Measurements from ENCODE around the gene GTF3C1. TPM values are rescaled to one million over a fixed set of nuclear protein-coding genes. Genes with fewer than 3 reads are reported as not detected.
A peak's percentile ranks its signal among the peaks of the same experiment; 100 is the strongest.

The GTF3C1 gene
- total RNA-seq, 4 donors from 2014 or later, result 129 to 276 (median 181) TPM

DNA sequence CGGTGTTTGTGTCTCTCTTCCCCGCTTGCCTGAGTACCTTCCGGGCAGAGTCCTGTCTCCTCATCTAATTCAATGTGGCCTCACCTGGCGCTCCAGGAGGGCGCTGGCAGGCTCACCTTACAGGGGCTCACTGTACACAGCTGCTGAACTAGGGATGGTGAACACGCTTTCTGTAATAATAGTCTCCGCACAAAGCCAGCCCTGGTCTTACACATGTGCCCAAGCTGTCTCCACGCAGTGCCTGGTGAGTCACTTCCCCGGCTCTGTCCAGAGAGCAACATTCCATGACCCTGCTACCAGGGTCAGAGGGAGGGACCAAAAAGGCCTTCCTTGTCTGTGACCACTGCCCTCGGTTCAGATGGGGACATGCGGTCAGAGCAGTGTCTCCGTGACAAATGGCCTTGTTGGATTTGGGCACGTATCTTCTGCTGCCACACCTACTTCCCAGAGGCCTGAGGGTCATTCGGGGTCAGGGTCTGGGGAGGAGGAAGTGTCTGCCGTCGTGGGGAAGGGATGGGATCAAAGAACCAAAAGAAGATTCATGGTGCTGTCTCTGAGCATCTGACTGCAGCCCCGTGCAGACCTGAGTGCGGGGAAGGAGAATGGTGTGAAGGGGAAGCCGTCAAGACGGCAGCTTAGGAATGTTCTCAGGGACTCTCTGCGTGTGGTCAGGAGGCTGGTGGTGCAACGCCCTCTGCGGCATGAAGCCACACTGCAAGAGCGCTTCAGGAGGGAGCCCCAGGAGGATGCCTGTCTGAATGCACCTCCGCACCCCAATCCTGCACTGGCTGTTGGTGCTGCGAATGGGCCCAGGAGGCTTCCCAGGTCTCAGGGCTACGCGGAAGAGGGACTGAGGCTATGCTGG, 78.9 kb downstream of the GTF3C1 start:
- H3K27me3 ChIP-seq, result no peaks in the 10 kb centered on the region
- peak in 1 of 2 donors; percentile 74 for DNase-seq (ENCODE audit: low spot score in 2 of 2)
- H3K27ac ChIP-seq, result no peak overlapping the region
- H3K9me3 ChIP-seq, result no peaks in the 10 kb centered on the region
- no peak overlapping the region for H3K4me3 ChIP-seq
- 72% methylated on average over 22 of the region's 28 CpGs for WGBS
- peaks cover 2% of the 10 kb centered on the region for H3K4me1 ChIP-seq
- peaks cover 100% of the 10 kb centered on the region for H3K36me3 ChIP-seq
- TF ChIP-seq POLR2A (IDR thresholded peaks at IDR 0.05) (no peak), EP300 (IDR thresholded peaks at IDR 0.05) (no peak), POLR2AphosphoS5 (IDR thresholded peaks at IDR 0.05) (no peak)
- TF ChIP-seq, protein P1, sequence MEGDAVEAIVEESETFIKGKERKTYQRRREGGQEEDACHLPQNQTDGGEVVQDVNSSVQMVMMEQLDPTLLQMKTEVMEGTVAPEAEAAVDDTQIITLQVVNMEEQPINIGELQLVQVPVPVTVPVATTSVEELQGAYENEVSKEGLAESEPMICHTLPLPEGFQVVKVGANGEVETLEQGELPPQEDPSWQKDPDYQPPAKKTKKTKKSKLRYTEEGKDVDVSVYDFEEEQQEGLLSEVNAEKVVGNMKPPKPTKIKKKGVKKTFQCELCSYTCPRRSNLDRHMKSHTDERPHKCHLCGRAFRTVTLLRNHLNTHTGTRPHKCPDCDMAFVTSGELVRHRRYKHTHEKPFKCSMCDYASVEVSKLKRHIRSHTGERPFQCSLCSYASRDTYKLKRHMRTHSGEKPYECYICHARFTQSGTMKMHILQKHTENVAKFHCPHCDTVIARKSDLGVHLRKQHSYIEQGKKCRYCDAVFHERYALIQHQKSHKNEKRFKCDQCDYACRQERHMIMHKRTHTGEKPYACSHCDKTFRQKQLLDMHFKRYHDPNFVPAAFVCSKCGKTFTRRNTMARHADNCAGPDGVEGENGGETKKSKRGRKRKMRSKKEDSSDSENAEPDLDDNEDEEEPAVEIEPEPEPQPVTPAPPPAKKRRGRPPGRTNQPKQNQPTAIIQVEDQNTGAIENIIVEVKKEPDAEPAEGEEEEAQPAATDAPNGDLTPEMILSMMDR (IDR thresholded peaks at IDR 0.05), result no peak

DNA sequence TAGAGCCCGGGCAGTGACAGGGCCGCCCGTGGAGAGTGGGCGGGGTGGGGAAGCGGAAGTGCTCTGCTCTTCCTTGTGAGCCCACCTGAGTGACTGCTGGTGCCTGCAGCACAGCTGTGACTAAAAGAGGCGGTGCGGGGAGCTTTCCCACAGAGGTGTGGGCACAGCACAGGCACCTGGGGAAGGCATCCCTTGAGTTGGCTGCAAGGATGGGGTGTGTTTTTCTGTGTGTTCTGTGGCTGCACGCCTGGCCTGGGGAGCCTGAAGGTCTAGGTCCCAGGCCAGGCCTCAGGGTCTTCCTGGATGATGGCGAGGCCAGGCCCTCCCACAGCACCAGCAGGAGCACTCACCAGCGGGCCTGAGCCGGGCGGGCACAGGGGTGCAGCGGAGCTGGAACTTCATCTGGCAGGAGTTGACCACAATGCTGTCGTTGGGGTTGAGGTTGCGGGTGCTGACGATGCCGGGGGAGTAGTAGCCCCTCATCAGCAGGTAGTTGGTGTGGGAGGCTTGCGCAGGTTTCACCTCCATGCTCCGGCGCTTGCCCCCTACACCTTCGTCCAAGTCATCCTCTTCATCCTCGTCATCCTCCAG, 80.7 kb downstream of the GTF3C1 start:
- H3K36me3 ChIP-seq, result peaks cover 100% of the 10 kb centered on the region
- TF ChIP-seq, protein P1 (IDR thresholded peaks at IDR 0.05), result no peak
- TF ChIP-seq POLR2AphosphoS5 (IDR thresholded peaks at IDR 0.05) (no peak), POLR2A (IDR thresholded peaks at IDR 0.05) (no peak), EP300 (IDR thresholded peaks at IDR 0.05) (no peak)
- H3K4me1 ChIP-seq, result peaks cover 2% of the 10 kb centered on the region
- H3K27me3 ChIP-seq, result no peaks in the 10 kb centered on the region
- H3K27ac ChIP-seq, result no peak overlapping the region
- no peaks in the 10 kb centered on the region for H3K9me3 ChIP-seq
- WGBS, result 96% methylated on average over 17 of the region's 22 CpGs
- DNase-seq (ENCODE audit: low spot score in 2 of 2), result peak in 1 of 2 donors; percentile 41
- no peak overlapping the region for H3K4me3 ChIP-seq

DNA sequence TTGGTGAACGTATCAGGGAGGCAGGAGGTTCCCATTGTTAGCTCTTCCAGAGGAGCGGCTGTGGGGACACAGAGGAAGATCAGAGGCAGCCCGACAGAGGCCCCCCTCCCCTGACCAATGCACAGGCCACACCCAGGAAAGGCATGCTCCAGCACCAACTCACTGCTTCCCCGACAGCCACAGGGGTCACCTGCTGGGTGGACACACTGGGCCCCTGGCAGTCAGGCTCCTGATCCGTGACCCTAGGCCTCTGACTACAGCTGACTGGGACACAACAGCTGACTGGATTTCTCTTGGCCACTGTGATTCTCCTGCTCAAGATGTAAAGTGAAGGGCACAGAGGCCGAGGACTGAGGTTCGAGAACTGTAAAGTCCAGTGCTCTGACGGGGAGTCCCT, 84.2 kb downstream of the GTF3C1 start:
- Histone ChIP-seq H3K4me1 (peaks cover 19% of the 10 kb centered on the region), H3K4me3 (no peak overlapping the region), H3K36me3 (peaks cover 100% of the 10 kb centered on the region), H3K27me3 (no peaks in the 10 kb centered on the region), H3K9me3 (no peaks in the 10 kb centered on the region), H3K27ac (no peak overlapping the region)
- TF ChIP-seq POLR2AphosphoS5 (IDR thresholded peaks at IDR 0.05) (no peak), POLR2A (IDR thresholded peaks at IDR 0.05) (no peak), EP300 (IDR thresholded peaks at IDR 0.05) (no peak)
- TF ChIP-seq, protein P1 (IDR thresholded peaks at IDR 0.05), result no peak
- 75% methylated on average over 7 of the region's 8 CpGs for WGBS
- DNase-seq (ENCODE audit: low spot score in 2 of 2), result no peak

DNA sequence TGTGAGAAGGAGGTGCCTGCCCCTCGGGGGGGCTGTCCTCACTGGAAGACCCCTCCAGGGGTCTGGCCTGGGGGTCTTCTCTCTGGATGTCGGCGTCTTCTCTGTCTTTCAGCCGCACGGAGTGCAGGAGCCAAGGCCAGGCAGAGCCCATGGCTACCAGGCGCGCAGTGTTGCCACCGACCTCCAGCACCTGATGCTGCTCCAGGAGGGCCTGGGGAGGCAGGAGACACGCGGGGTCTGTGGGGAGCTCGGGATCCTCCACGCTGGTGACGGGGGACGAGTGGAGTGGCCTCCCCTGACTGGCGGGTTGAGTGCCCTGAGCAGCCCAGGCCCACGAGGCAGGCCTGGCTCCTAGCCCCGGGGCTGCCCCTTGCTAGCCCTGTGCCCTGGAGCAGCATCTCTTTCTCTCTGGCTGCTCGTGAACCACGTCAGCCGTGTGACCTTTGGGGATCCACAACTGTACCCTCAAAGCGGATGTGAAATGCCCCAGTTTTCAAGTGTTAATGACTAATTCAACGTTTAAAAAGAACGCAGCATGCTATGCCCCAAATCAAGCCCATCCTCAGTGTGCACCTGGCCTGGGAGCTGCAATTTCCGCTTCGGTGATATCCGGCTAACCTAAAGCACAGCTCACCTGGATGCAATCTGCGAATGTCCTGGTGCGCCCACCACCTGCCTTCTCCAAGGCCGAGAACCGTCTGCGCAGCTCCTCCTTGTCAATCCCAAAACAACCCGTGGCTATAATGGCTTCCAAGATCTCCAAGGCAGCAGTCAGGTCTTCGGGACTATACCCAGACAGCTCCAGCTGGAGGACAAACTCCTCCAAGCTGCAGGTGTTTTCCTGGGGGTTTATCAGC, 84.9 kb downstream of the GTF3C1 start:
- Histone ChIP-seq H3K4me3 (no peak overlapping the region), H3K9me3 (no peaks in the 10 kb centered on the region), H3K27me3 (no peaks in the 10 kb centered on the region), H3K27ac (no peak overlapping the region), H3K36me3 (peaks cover 97% of the 10 kb centered on the region), H3K4me1 (peaks cover 21% of the 10 kb centered on the region)
- TF ChIP-seq POLR2A (IDR thresholded peaks at IDR 0.05) (no peak), EP300 (IDR thresholded peaks at IDR 0.05) (no peak), POLR2AphosphoS5 (IDR thresholded peaks at IDR 0.05) (no peak)
- TF ChIP-seq, protein P1 (IDR thresholded peaks at IDR 0.05), result no peak
- 92% methylated on average over 26 of the region's 33 CpGs for WGBS
- DNase-seq (ENCODE audit: low spot score in 2 of 2), result no peak
